ENCODE measurements around the gene C1R. TPM values are rescaled to one million over a fixed set of nuclear protein-coding genes. Genes with fewer than 3 reads are reported as not detected.

The C1R gene
- total RNA-seq, 1 experiment from 2014 or later, result 11.5 TPM

GRCh38 chr12:7101047-7101693, 8.9 kb upstream of the C1R start:
- H2BK15ac ChIP-seq (ENCODE audit: low read depth, low read length), result no peak overlapping the region
- no peaks in the 10 kb centered on the region for H3K27me3 ChIP-seq (ENCODE audit: insufficient read depth, low read length)
- no peak overlapping the region for H4K5ac ChIP-seq (ENCODE audit: insufficient read length, low read depth, low read length)
- H4K91ac ChIP-seq (ENCODE audit: insufficient read length, low read depth, low read length), result no peak overlapping the region
- no peak for DNase-seq
- H2BK120ac ChIP-seq (ENCODE audit: low read depth, low read length, poor library complexity, severe bottlenecking), result no peak overlapping the region
- no peak overlapping the region for H2BK20ac ChIP-seq (ENCODE audit: low read depth, low read length, poor library complexity, severe bottlenecking)
- no peaks in the 10 kb centered on the region for H3K27me3 Mint-ChIP-seq (ENCODE audit: low read depth)
- H3K23ac ChIP-seq (ENCODE audit: insufficient read length, low read depth, low read length), result no peak overlapping the region
- WGBS (ENCODE audit: extremely low coverage, insufficient read length, low lambda C conversion rate), result no CpG with 5 or more reads among the region's 4 CpGs
- no peak overlapping the region for H4K8ac ChIP-seq (replicated peaks; ENCODE audit: insufficient read length, low read depth, low read length)
- no peak overlapping the region for H3K27ac ChIP-seq (ENCODE audit: insufficient read length, low read depth, low read length)
- H3K4me1 ChIP-seq (ENCODE audit: insufficient read depth, low read length), result no peaks in the 10 kb centered on the region
- no peaks in the 10 kb centered on the region for H3K79me2 ChIP-seq (ENCODE audit: insufficient read depth, low read length)
- H2BK12ac ChIP-seq (ENCODE audit: insufficient read length, low read depth, low read length), result no peak overlapping the region
- no peak overlapping the region for H2AK5ac ChIP-seq (ENCODE audit: insufficient read length, low read length)
- H3K9me3 Mint-ChIP-seq, result peaks cover under 1 to 7% of the 10 kb centered on the region in 2 experiments; a peak in 4 of 5 replicates
- no peaks in the 10 kb centered on the region for H3K23me2 ChIP-seq (ENCODE audit: insufficient read length, low read depth, low read length, poor library complexity, severe bottlenecking)
- H3K4me2 ChIP-seq (ENCODE audit: insufficient read depth, insufficient read length, low read length), result no peak overlapping the region
- no peaks in the 10 kb centered on the region for H3K79me1 ChIP-seq (ENCODE audit: insufficient read depth, low read depth, low read length, poor library complexity, severe bottlenecking)
- no peak overlapping the region for H3K4me3 Mint-ChIP-seq
- peaks cover 3 to 4% of the 10 kb centered on the region in 2 experiments for H3K4me1 Mint-ChIP-seq
- H3K9ac ChIP-seq (ENCODE audit: extremely low read depth, insufficient read length, low read length), result no peak overlapping the region
- H3K27ac Mint-ChIP-seq, result no peak overlapping the region
- TF ChIP-seq CTCF (conservative IDR thresholded peaks at IDR 0.05), result no peak
- no peak overlapping the region for H3T11ph ChIP-seq (ENCODE audit: low read length)
- H3K18ac ChIP-seq (ENCODE audit: insufficient read length, low read depth, low read length), result no peak overlapping the region
- no peak overlapping the region for H3K56ac ChIP-seq (ENCODE audit: insufficient read length, low read depth, low read length)
- H2BK5ac ChIP-seq (ENCODE audit: insufficient read length, low read length), result no peak overlapping the region
- no peak overlapping the region for H3K4ac ChIP-seq (ENCODE audit: low read depth, low read length)
- no peaks in the 10 kb centered on the region for H3K9me3 ChIP-seq (ENCODE audit: control insufficient read depth, low read depth, low read length)
- peaks cover 15 to 39% (median 25%) of the 10 kb centered on the region in 3 experiments for H3K36me3 Mint-ChIP-seq (ENCODE audit: insufficient read depth in 1 of 3, low read depth in 3 of 3)
- H4K20me1 ChIP-seq (ENCODE audit: control insufficient read depth, insufficient read depth, insufficient read length), result no peaks in the 10 kb centered on the region
- no peak overlapping the region for H2AFZ ChIP-seq (ENCODE audit: low read length)
- no peak overlapping the region for H3K14ac ChIP-seq (ENCODE audit: insufficient read depth, low read length)

Data from H9 (cell line).